Esophagus (tissue), 2 donors: ENCODE measurements around the gene CCDC28A. TPM values are rescaled to one million over a fixed set of nuclear protein-coding genes. Genes with fewer than 3 reads are reported as not detected.
A peak's percentile ranks its signal among the peaks of the same experiment; 100 is the strongest.

Source experiments
- H3K27ac ChIP-seq, 2 donors: one replicate each; pipeline ENCODE4 v1.5.1; 2013; ENCODE audit warnings: low read depth in 2 of 2, mild to moderate bottlenecking in 2 of 2, inconsistent platforms in 1 of 2, low read length in 1 of 2, moderate library complexity in 1 of 2
- H3K27me3 ChIP-seq, 2 donors: one replicate each; pipeline ENCODE4 v1.6.1; 2013; ENCODE audit warnings: low read length in 2 of 2, control low read depth in 1 of 2, mild to moderate bottlenecking in 1 of 2; ENCODE audit not compliant: insufficient read depth in 2 of 2, control insufficient read depth in 1 of 2
- H3K36me3 ChIP-seq, 2 donors: one replicate each; pipeline ENCODE4 v1.6.1; 2013; ENCODE audit warnings: low read length in 1 of 2; ENCODE audit not compliant: control insufficient read depth in 2 of 2, insufficient read depth in 2 of 2
- H3K4me1 ChIP-seq, 2 donors: one replicate each; pipeline ENCODE4 v1.6.1; 2013; ENCODE audit warnings: low read length in 1 of 2; ENCODE audit not compliant: control insufficient read depth in 2 of 2, insufficient read depth in 2 of 2
- H3K4me3 ChIP-seq, 2 donors: one replicate each; pipeline ENCODE4 v1.5.1; 2013; ENCODE audit warnings: low read length in 2 of 2, mild to moderate bottlenecking in 2 of 2, low read depth in 1 of 2, moderate library complexity in 1 of 2
- H3K9me3 ChIP-seq, 2 donors: one replicate each; pipeline ENCODE4 v1.6.1; 2013; ENCODE audit warnings: mild to moderate bottlenecking in 2 of 2, low read depth in 1 of 2, low read length in 1 of 2, moderate library complexity in 1 of 2; ENCODE audit not compliant: control insufficient read depth in 2 of 2, insufficient read depth in 1 of 2
- WGBS, 2 donors: extraction: QIAGEN DNeasy Blood & Tissue Kit; methylation state at CpG; one replicate each; pipeline ENCODE4 v1.1.7; 2013; 5-methylcytosine and 5-hydroxymethylcytosine counted together
- polyA plus RNA-seq, 2 donors: library from polyadenylated mRNA; stranded (reverse); fragments of 200-250 nt; gene quantifications; one replicate each; pipeline ENCODE4 v1.2.3, GENCODE V29; 2013
- donor health status: healthy with polysubstance abuse.
- donor health status: Bipolar disorder and iron deficiency.

CCDC28A gene
- polyA plus RNA-seq, 2 donors = 10.8 to 13.7 TPM

- H3K9me3 ChIP-seq = no peaks in the 10 kb centered on the region
- no peak overlapping the region for H3K4me3 ChIP-seq
- no peaks in the 10 kb centered on the region for H3K27me3 ChIP-seq
- H3K36me3 ChIP-seq = no peaks in the 10 kb centered on the region
- H3K4me1 ChIP-seq = no peaks in the 10 kb centered on the region
- H3K27ac ChIP-seq = no peak overlapping the region
- 71 to 78% methylated on average over 4 of the region's 4 CpGs for WGBS, 2 donors
Observed at GRCh38 chr6:138785079-138785478, 11.5 kb downstream of the CCDC28A start.

- Histone ChIP-seq H3K27ac (peak overlapping the region in 1 of 2 donors; percentile 3), H3K9me3 (no peaks in the 10 kb centered on the region), H3K4me3 (no peak overlapping the region), H3K27me3 (no peaks in the 10 kb centered on the region), H3K36me3 (no peaks in the 10 kb centered on the region), H3K4me1 (no peaks in the 10 kb centered on the region)
- WGBS, 2 donors = 79 to 83% methylated on average over 3 of the region's 3 CpGs
Observed at GRCh38 chr6:138785980-138786379, 12.4 kb downstream of the CCDC28A start.

GRCh38 chr6:138787138-138787537 is 13.6 kb downstream of the CCDC28A start:
- Histone ChIP-seq H3K27ac (no peak overlapping the region), H3K36me3 (no peaks in the 10 kb centered on the region), H3K4me3 (no peak overlapping the region), H3K4me1 (no peaks in the 10 kb centered on the region), H3K9me3 (no peaks in the 10 kb centered on the region), H3K27me3 (no peaks in the 10 kb centered on the region)
- WGBS, 2 donors = 86 to 96% methylated on average over 1 of the region's 1 CpG

- Histone ChIP-seq H3K9me3 (no peaks in the 10 kb centered on the region), H3K4me3 (peak within 1 kb of the TSS; percentile 36 to 64), H3K4me1 (peaks cover 2 to 3% of the 10 kb centered on the region in 2 donors), H3K27ac (peak within 1 kb of the TSS; percentile 88 to 89), H3K36me3 (no peaks in the 10 kb centered on the region), H3K27me3 (no peaks in the 10 kb centered on the region)
- WGBS, 2 donors = 9 to 14% methylated on average over 43 to 50 of the region's 50 CpGs
Observed at GRCh38 chr6:138795809-138796603, 22.4 kb downstream of the CCDC28A start, which contains the start of gene ECT2L. Gene ECT2L, plus strand, starts transcription at chr6:138796087. Its CDS starts 17,188 bp downstream, at chr6:138813275.

GRCh38 chr6:138796771-138797170 is 23.2 kb downstream of the CCDC28A start:
- peaks cover 2 to 3% of the 10 kb centered on the region in 2 donors for H3K4me1 ChIP-seq
- H3K27me3 ChIP-seq = no peaks in the 10 kb centered on the region
- WGBS, 2 donors = 82 to 85% methylated on average over 2 of the region's 2 CpGs
- no peak overlapping the region for H3K4me3 ChIP-seq
- H3K36me3 ChIP-seq = no peaks in the 10 kb centered on the region
- no peak overlapping the region for H3K27ac ChIP-seq
- no peaks in the 10 kb centered on the region for H3K9me3 ChIP-seq

- H3K4me1 ChIP-seq = peaks cover 2 to 3% of the 10 kb centered on the region in 2 donors
- H3K36me3 ChIP-seq = no peaks in the 10 kb centered on the region
- H3K27ac ChIP-seq = no peak overlapping the region
- 71 to 72% methylated on average over 4 of the region's 4 CpGs for WGBS, 2 donors
- no peak overlapping the region for H3K4me3 ChIP-seq
- H3K27me3 ChIP-seq = no peaks in the 10 kb centered on the region
- no peaks in the 10 kb centered on the region for H3K9me3 ChIP-seq
Observed at GRCh38 chr6:138797806-138798446, 24.4 kb downstream of the CCDC28A start.

GRCh38 chr6:138800377-138801150 is 27.0 kb downstream of the CCDC28A start:
- Histone ChIP-seq H3K9me3 (no peaks in the 10 kb centered on the region), H3K27me3 (no peaks in the 10 kb centered on the region), H3K4me1 (peaks cover 2 to 3% of the 10 kb centered on the region in 2 donors), H3K27ac (no peak overlapping the region), H3K4me3 (no peak overlapping the region), H3K36me3 (no peaks in the 10 kb centered on the region)
- 83 to 92% methylated on average over 2 of the region's 2 CpGs for WGBS, 2 donors

GRCh38 chr6:138803331-138803730 is 29.8 kb downstream of the CCDC28A start:
- H3K36me3 ChIP-seq = no peaks in the 10 kb centered on the region
- 75 to 88% methylated on average over 2 of the region's 2 CpGs for WGBS, 2 donors
- H3K27ac ChIP-seq = no peak overlapping the region
- no peaks in the 10 kb centered on the region for H3K9me3 ChIP-seq
- no peaks in the 10 kb centered on the region for H3K4me1 ChIP-seq
- no peak overlapping the region for H3K4me3 ChIP-seq
- H3K27me3 ChIP-seq = no peaks in the 10 kb centered on the region

- WGBS, 2 donors = 61 to 64% methylated on average over 4 of the region's 4 CpGs
- Histone ChIP-seq H3K27me3 (no peaks in the 10 kb centered on the region), H3K27ac (no peak overlapping the region), H3K9me3 (no peaks in the 10 kb centered on the region), H3K4me3 (no peak overlapping the region), H3K4me1 (no peaks in the 10 kb centered on the region), H3K36me3 (no peaks in the 10 kb centered on the region)
Observed at GRCh38 chr6:138803861-138804260, 30.3 kb downstream of the CCDC28A start.
